HepG2 (cell line): ENCODE data around the gene PTGR1. TPM values are rescaled to one million over a fixed set of nuclear protein-coding genes. Genes with fewer than 3 reads are reported as not detected.

ENCODE experiments used
- ATAC-seq: fragments of 200-7000 bp; cut with Tn5 transposase; 3 replicates; pipeline ENCODE4 v1.9.1; 2020; ENCODE audit warnings: mild to moderate bottlenecking, moderate library complexity
- Bru-seq: library from RNA; stranded (reverse); fragments of 400-500 nt; gene quantifications from one replicate; lab custom pipeline; 2021; lab: Mats Ljungman, UMichigan
- BruChase-seq, 2 experiments: library from RNA; stranded (reverse); fragments of 400-500 nt; gene quantifications; one replicate each; lab custom pipeline; 2021; lab: Mats Ljungman, UMichigan
- BruUV-seq: library from RNA; stranded (reverse); fragments of 400-500 nt; replicated peaks from 2 replicates; lab custom pipeline; 2021; lab: Mats Ljungman, UMichigan
- CTCF ChIA-PET: fragments of 300-600 bp; formaldehyde crosslinking; extraction: SDS; loops from one replicate; lab custom pipeline; 2021; ENCODE audit warnings: low total read pairs, inconsistent platforms, low intra/inter-chr PET ratio; lab: Yijun Ruan, JAX
- POLR2A ChIA-PET: fragments of 350-600 bp; sonication (Branson Sonifier 250); formaldehyde crosslinking; loops from one replicate; lab custom pipeline; 2020; ENCODE audit warnings: antibody characterized with exemption, inconsistent platforms; lab: Yijun Ruan, JAX
- DNase-seq: peaks from one replicate; pipeline ENCODE4 v3.0.0-alpha.2; 2015; ENCODE audit warnings: low spot score
- FAIRE-seq: peaks from 3 replicates; lab custom pipeline; 2011; peaks lifted over from hg19 to GRCh38; lab: Jason Lieb, UNC
- H2AFZ ChIP-seq: one replicate; pipeline ENCODE4 v1.6.1; 2011; ENCODE audit warnings: low read length, inconsistent platforms
- H3K27ac ChIP-seq: fragments of 300-600 bp; 3 replicates; pipeline ENCODE4 v1.8.0; 2011; ENCODE audit warnings: mixed run types, mild to moderate bottlenecking, mixed read lengths, low read length, inconsistent platforms; ENCODE audit not compliant: insufficient read depth; ENCODE audit errors: extremely low read length
- H3K27me3 ChIP-seq, 2 experiments: fragments of 200-600 bp in 1 of 2; 2 replicates in 1 of 2; 3 replicates in 1 of 2; pipeline versions ENCODE4 v1.6.0 to v1.8.0; 2011; ENCODE audit warnings: low read length in 2 of 2, mild to moderate bottlenecking in 2 of 2, moderate library complexity in 2 of 2, inconsistent platforms in 1 of 2; ENCODE audit not compliant: insufficient read depth in 2 of 2, control insufficient read depth in 1 of 2
- H3K36me3 ChIP-seq, 2 experiments: fragments of 200-600 bp in 1 of 2; replicated peaks in 1 of 2; 2 replicates in 1 of 2; 3 replicates in 1 of 2; pipeline versions ENCODE4 v1.5.1 to v1.8.0; 2011; ENCODE audit warnings: low read length in 2 of 2, inconsistent platforms in 1 of 2; ENCODE audit not compliant: insufficient read depth in 2 of 2, control insufficient read depth in 1 of 2
- H3K4me1 ChIP-seq: 2 replicates; pipeline ENCODE4 v1.5.1; 2012; ENCODE audit warnings: low read length, inconsistent platforms; ENCODE audit not compliant: insufficient read depth
- H3K4me2 ChIP-seq: 2 replicates; pipeline ENCODE4 v1.6.0; 2011; ENCODE audit warnings: low read depth, low read length, inconsistent platforms
- H3K4me3 ChIP-seq, 3 experiments: fragments of 200-600 bp in 1 of 3; sonication (generic), shearing (Covaris generic) in 1 of 3; replicated peaks in 1 of 3; 2 replicates each; pipeline ENCODE4 v1.5.1; 2011 to 2016; ENCODE audit warnings: low read length in 3 of 3, inconsistent platforms in 2 of 3, low read depth in 2 of 3, mild to moderate bottlenecking in 2 of 3, control low read depth in 1 of 3, mixed read lengths in 1 of 3; ENCODE audit not compliant: insufficient read depth in 1 of 3
- H3K79me2 ChIP-seq: one replicate; pipeline ENCODE4 v1.6.1; 2011; ENCODE audit warnings: low read length, inconsistent platforms; ENCODE audit not compliant: insufficient read depth
- H3K9ac ChIP-seq: 2 replicates; pipeline ENCODE4 v1.6.0; 2011; ENCODE audit warnings: mild to moderate bottlenecking, low read depth, low read length, inconsistent platforms; ENCODE audit not compliant: insufficient read depth
- H3K9me3 ChIP-seq: 2 replicates; pipeline ENCODE4 v1.5.1; 2012; ENCODE audit warnings: mild to moderate bottlenecking, low read length
- H4K20me1 ChIP-seq: 2 replicates; pipeline ENCODE4 v1.6.0; 2011; ENCODE audit warnings: inconsistent platforms, mild to moderate bottlenecking, low read length, moderate library complexity; ENCODE audit not compliant: insufficient read depth
- CEBPG ChIP-seq: IDR thresholded peaks from 2 replicates; pipeline ENCODE4 v1.6.1; 2016
- FOXK1 ChIP-seq: sonication (generic); formaldehyde crosslinking; IDR thresholded peaks from 2 replicates; pipeline ENCODE4 v1.4.0; 2020; ENCODE audit warnings: low read depth, missing genetic modification reagents, borderline replicate concordance
- GMEB1 ChIP-seq: sonication (generic); formaldehyde crosslinking; IDR thresholded peaks from 2 replicates; pipeline ENCODE4 v1.5.1; 2020; ENCODE audit warnings: missing genetic modification reagents, mild to moderate bottlenecking, borderline replicate concordance
- HNRNPLL ChIP-seq: fragments of 200-400 bp; formaldehyde crosslinking; IDR thresholded peaks from 2 replicates; pipeline ENCODE4 v1.6.1; 2017; ENCODE audit warnings: mild to moderate bottlenecking, low read depth, low read length; ENCODE audit not compliant: poor library complexity, severe bottlenecking
- JUND ChIP-seq: sonication (generic); formaldehyde crosslinking; IDR thresholded peaks from 2 replicates; pipeline ENCODE4 v1.8.0; 2022; ENCODE audit warnings: mild to moderate bottlenecking, missing genetic modification reagents
- KLF11 ChIP-seq: IDR thresholded peaks from 2 replicates; pipeline ENCODE4 v1.6.1; 2016; ENCODE audit warnings: missing compliant biosample characterization
- MEF2D ChIP-seq: sonication (generic); formaldehyde crosslinking; IDR thresholded peaks from 2 replicates; pipeline ENCODE4 v1.5.1; 2020; ENCODE audit warnings: mild to moderate bottlenecking, missing genetic modification reagents
- RBFOX2 ChIP-seq: fragments of 200-400 bp; formaldehyde crosslinking; IDR thresholded peaks from 2 replicates; pipeline ENCODE4 v1.6.1; 2017; ENCODE audit warnings: low read depth, mild to moderate bottlenecking, low read length
- RBM22 ChIP-seq: fragments of 200-400 bp; formaldehyde crosslinking; optimal IDR thresholded peaks from 2 replicates; pipeline ENCODE3; 2017; ENCODE audit warnings: mild to moderate bottlenecking, low read length, moderate library complexity
- REL ChIP-seq: sonication (generic); formaldehyde crosslinking; conservative IDR thresholded peaks from 2 replicates; pipeline ENCODE4 v1.8.0; 2022; ENCODE audit warnings: mild to moderate bottlenecking, missing genetic modification reagents, moderate library complexity
- SP1 ChIP-seq, 2 experiments: fragments of 450-650 bp in 1 of 2; sonication (generic) in 1 of 2; formaldehyde crosslinking in 1 of 2; IDR thresholded peaks; 2 replicates each; pipeline versions ENCODE4 v1.4.0 to v1.6.1; 2016 to 2020; ENCODE audit warnings: missing genetic modification reagents in 1 of 2
- U2AF2 ChIP-seq: fragments of 200-400 bp; formaldehyde crosslinking; IDR thresholded peaks from 2 replicates; pipeline ENCODE4 v1.6.1; 2017; ENCODE audit warnings: low read depth, mild to moderate bottlenecking, low read length
- ZFP36L2 ChIP-seq: sonication (generic); formaldehyde crosslinking; IDR thresholded peaks from 2 replicates; pipeline ENCODE4 v1.4.0; 2020; ENCODE audit warnings: missing genetic modification reagents
- ZNF333 ChIP-seq: sonication (generic); formaldehyde crosslinking; IDR thresholded peaks from 2 replicates; pipeline ENCODE4 v1.4.0; 2020; ENCODE audit warnings: mild to moderate bottlenecking, missing genetic modification reagents, borderline replicate concordance
- ZNF33B ChIP-seq: sonication (generic); formaldehyde crosslinking; IDR thresholded peaks from 2 replicates; pipeline ENCODE4 v1.5.1; 2020; ENCODE audit warnings: mild to moderate bottlenecking, missing genetic modification reagents
- ZNF432 ChIP-seq: sonication (generic); formaldehyde crosslinking; IDR thresholded peaks from 2 replicates; pipeline ENCODE4 v1.5.0; 2020; ENCODE audit warnings: missing genetic modification reagents, mild to moderate bottlenecking, borderline replicate concordance
- ZNF556 ChIP-seq: sonication (generic); formaldehyde crosslinking; IDR thresholded peaks from 2 replicates; pipeline ENCODE4 v1.4.0; 2020; ENCODE audit warnings: mild to moderate bottlenecking, missing genetic modification reagents, borderline replicate concordance
- WGBS: methylation state at CpG from one replicate; pipeline ENCODE4 v1.1.6; 2017; ENCODE audit warnings: low lambda C conversion rate; 5-methylcytosine and 5-hydroxymethylcytosine counted together
- in situ Hi-C: cut with HindIII; loops from 2 replicates; pipeline ENCODE4 v1.10.0; 2017; ENCODE audit warnings: low pct_unique_long_range_greater_than_20kb; ENCODE audit not compliant: extremely low pct_ligation_motif_present
- intact Hi-C: fragments of 100-400 bp; cut with micrococcal nuclease; formaldehyde crosslinking; loops from one replicate; pipeline ENCODE4 v1.10.0; 2022; ENCODE audit not compliant: unreplicated experiment
- long read RNA-seq, 2 experiments: library from RNA in 1 of 2; library from polyadenylated mRNA in 1 of 2; stranded (forward) in 1 of 2; unstranded in 1 of 2; transcript quantifications; one replicate each; pipeline ENCODE4 v2.0.0, GENCODE V29; 2019 to 2022
- polyA minus RNA-seq, 3 experiments: library from RNA; depleted of rRNA, polyadenylated mRNA; stranded (reverse); fragments of >200 nt; gene quantifications; 2 replicates each; pipeline ENCODE4 v1.2.3, GENCODE V29; 2011; ENCODE audit warnings: low replicate concordance in 1 of 3
- polyA plus RNA-seq, 8 experiments: library from polyadenylated mRNA; depleted of rRNA in 3 of 8; stranded (reverse) in 7 of 8; unstranded in 1 of 8; fragments of >200 nt; fragmentation: Illumina TruSeq in 4 of 8; extraction: Trizol in 4 of 8; gene quantifications; 2 replicates each; pipeline versions ENCODE4 v1.2.1 to v1.2.3, GENCODE V29; 2011 to 2016; ENCODE audit warnings: low read depth in 4 of 8, missing spikeins in 1 of 8, mixed read lengths in 1 of 8; ENCODE audit not compliant: insufficient read depth in 1 of 8
- total RNA-seq, 5 experiments: library from RNA; depleted of rRNA; stranded (reverse); fragments of >200 nt; fragmentation: Illumina TruSeq; extraction: Trizol; gene quantifications; 2 replicates each; pipeline ENCODE4 v1.2.3, GENCODE V29; 2016; ENCODE audit warnings: low read depth in 1 of 5

The PTGR1 gene
- total RNA-seq (2016; rRNA removed; fragmentation: Illumina TruSeq; extraction: Trizol) (15.8 and 22.5 TPM in 2 replicates), polyA plus RNA-seq (2011; rRNA removed) (5.0 and 6.0 TPM in 2 replicates), polyA minus RNA-seq (2011; rRNA and poly(A)+ RNA removed; ENCODE audit: low replicate concordance) (2.8 and 54.6 TPM in 2 replicates), Bru-seq, nascent RNA (percentile 46 among the genes with signal in this experiment), BruChase-seq, experiment 1, labeled RNA remaining after a 6-hour chase (percentile 46 among the genes with signal in this experiment), BruChase-seq, experiment 2, labeled RNA remaining after a 2-hour chase (percentile 46 among the genes with signal in this experiment)
- total RNA-seq (2016; cell fraction: cytosol; rRNA removed; fragmentation: Illumina TruSeq; extraction: Trizol; ENCODE audit: low read depth), result 9.9 TPM in 2 replicates
- total RNA-seq (2016; cell fraction: insoluble cytoplasmic fraction; rRNA removed; fragmentation: Illumina TruSeq; extraction: Trizol), result 15.5 and 22.6 TPM in 2 replicates
- total RNA-seq (2016; cell fraction: membrane; rRNA removed; fragmentation: Illumina TruSeq; extraction: Trizol), result 6.7 and 8.4 TPM in 2 replicates
- 4.8 and 6.2 TPM in 2 replicates for total RNA-seq (2016; cell fraction: nucleus; rRNA removed; fragmentation: Illumina TruSeq; extraction: Trizol)
- 5.4 and 6.0 TPM in 2 replicates for polyA plus RNA-seq (2011; cell fraction: cytosol; rRNA removed)
- polyA plus RNA-seq (2011; cell fraction: nucleus; rRNA removed), result 2.1 and 2.9 TPM in 2 replicates
- 10.6 and 11.6 TPM in 2 replicates for polyA plus RNA-seq (2012)
- 5.1 and 5.3 TPM in 2 replicates for polyA plus RNA-seq (2016; cell fraction: cytosol; fragmentation: Illumina TruSeq; extraction: Trizol; ENCODE audit: low read depth)
- polyA plus RNA-seq (2016; cell fraction: insoluble cytoplasmic fraction; fragmentation: Illumina TruSeq; extraction: Trizol; ENCODE audit: low read depth), result 21.3 and 24.8 TPM in 2 replicates
- 4.1 and 4.5 TPM in 2 replicates for polyA plus RNA-seq (2016; cell fraction: membrane; fragmentation: Illumina TruSeq; extraction: Trizol; ENCODE audit: low read depth)
- polyA plus RNA-seq (2016; cell fraction: nucleus; fragmentation: Illumina TruSeq; extraction: Trizol; ENCODE audit: insufficient read depth, low read depth), result 10.1 and 12.6 TPM in 2 replicates
- polyA minus RNA-seq (2011; cell fraction: cytosol; rRNA and poly(A)+ RNA removed), result 3.1 and 4.8 TPM in 2 replicates
- polyA minus RNA-seq (2011; cell fraction: nucleus; rRNA and poly(A)+ RNA removed), result 5.5 TPM in 2 replicates
- long read RNA-seq, experiment 1, transcript PTGR1-205 (10 exons, 1,407 nt), result major isoform, 8 of 17 reads
- long read RNA-seq, experiment 1, partial matches to known transcripts, result 1 of 17 reads
- long read RNA-seq, experiment 1, other reads (novel, unspliced or antisense), result 3 of 17 reads
- long read RNA-seq, experiment 2, transcript PTGR1-205 (10 exons, 1,407 nt), result major isoform, 10 of 26 reads
- long read RNA-seq, experiment 2, partial matches to known transcripts, result 8 of 26 reads
- long read RNA-seq, experiment 2, other reads (novel, unspliced or antisense), result 6 of 26 reads

- no peaks in the 10 kb centered on the region for H3K79me2 ChIP-seq
- H3K4me2 ChIP-seq, result peak within 1 kb of the TSS; percentile 92
- H3K4me3 ChIP-seq, result peak within 1 kb of the TSS; percentile 62 to 87 (median 77)
- WGBS, result 33% methylated on average over 40 of the region's 64 CpGs
- H3K9ac ChIP-seq, result peak within 1 kb of the TSS; percentile 55; the same call in 1 of the 2 replicates
- peak within 1 kb of the TSS; percentile 76 for H3K27ac ChIP-seq
- CTCF ChIA-PET, result interaction anchor here (2.4 to 2.5 kb wide), 2 partner anchors 22 to 92 kb away, joined by 19 to 27 read pairs; no protein-coding TSS in a partner anchor
- no peaks in the 10 kb centered on the region for H3K9me3 ChIP-seq
- no peaks in the 10 kb centered on the region for H3K36me3 ChIP-seq
- in situ Hi-C loops, result no loop called here
- no peaks in the 10 kb centered on the region for H4K20me1 ChIP-seq
- peak within 1 kb of the TSS; percentile 76 for H2AFZ ChIP-seq
- DNase-seq (peak; percentile 35), ATAC-seq (peak; percentile 65), FAIRE-seq (no peak)
- peaks cover 52% of the 10 kb centered on the region for H3K4me1 ChIP-seq
- BruUV-seq, result TSS peak; percentile 48
- no peaks in the 10 kb centered on the region for H3K27me3 ChIP-seq
- intact Hi-C loops, result loop anchor here (2.0 kb wide), 3 partner anchors 13 to 75 kb away; partner anchors contain the start of gene ZNF483
- POLR2A ChIA-PET, result interaction anchor here (0.7 to 2.1 kb wide), 6 partner anchors 14 to 52 kb away, joined by 3 to 18 read pairs (median 6); partner anchors contain the start of gene DNAJC25
- no peak for TF ChIP-seq ZNF432 (CRISPR knock-in tag)
- TF ChIP-seq SP1 (IDR thresholded peaks at IDR 0.05), result no peak
- TF ChIP-seq SP1 (CRISPR knock-in tag; IDR thresholded peaks at IDR 0.05), result no peak
- no peak for TF ChIP-seq CEBPG (CRISPR knock-in tag)
- no peak for TF ChIP-seq ZFP36L2 (CRISPR knock-in tag)
- TF ChIP-seq ZNF33B (CRISPR knock-in tag), result no peak
- no peak for TF ChIP-seq MEF2D (CRISPR knock-in tag)
- TF ChIP-seq RBFOX2, result peak; percentile 45; the same call in 1 of the 2 replicates
- TF ChIP-seq RBM22, result no peak
- TF ChIP-seq U2AF2, result no peak
- TF ChIP-seq ZNF333 (CRISPR knock-in tag), result no peak
- TF ChIP-seq REL (CRISPR knock-in tag), result no peak
- no peak for TF ChIP-seq FOXK1 (CRISPR knock-in tag)
- no peak for TF ChIP-seq KLF11 (CRISPR knock-in tag)
- TF ChIP-seq ZNF556 (CRISPR knock-in tag), result no peak
- TF ChIP-seq HNRNPLL, result peak; percentile 60
- no peak for TF ChIP-seq GMEB1 (CRISPR knock-in tag)
- no peak for TF ChIP-seq JUND (CRISPR knock-in tag)
Measured at GRCh38 chr9:111599092-111599954, at the start of gene PTGR1. PTGR1 (minus strand) TSS chr9:111599647; CDS start chr9:111597422, 2,225 bp downstream.
